Tibial nerve (tissue), 4 donors: ENCODE data around the gene RIOK1. TPM values are rescaled to one million over a fixed set of nuclear protein-coding genes. Genes with fewer than 3 reads are reported as not detected.

ENCODE experiments used
- DNase-seq, 2 donors: peaks; one replicate each; pipeline ENCODE4 v3.0.0-alpha.2; 2019; ENCODE audit warnings: low spot score in 2 of 2
- H3K27ac ChIP-seq, 4 donors: fragments of 200-600 bp; sonication (generic) in 3 of 4; one replicate each; pipeline ENCODE4 v1.5.1; 2017 to 2019; ENCODE audit warnings: mild to moderate bottlenecking in 1 of 4
- H3K27me3 ChIP-seq, 2 donors: fragments of 200-600 bp; sonication (generic) in 1 of 2; one replicate each; pipeline versions ENCODE4 v1.5.1 to v1.6.0; 2017 to 2019
- H3K36me3 ChIP-seq, 3 donors: fragments of 200-600 bp; sonication (generic); one replicate each; pipeline ENCODE4 v1.5.1; 2018 to 2019
- H3K4me1 ChIP-seq, 4 donors: fragments of 200-600 bp; sonication (generic) in 3 of 4; one replicate each; pipeline ENCODE4 v1.5.1; 2017 to 2019
- H3K4me3 ChIP-seq, 4 donors: fragments of 200-600 bp; sonication (generic) in 3 of 4; one replicate each; pipeline ENCODE4 v1.5.1; 2017 to 2019; ENCODE audit warnings: mild to moderate bottlenecking in 1 of 4, moderate library complexity in 1 of 4
- H3K9me3 ChIP-seq, 4 donors: fragments of 200-600 bp; sonication (generic) in 3 of 4; one replicate each; pipeline ENCODE4 v1.5.1; 2017 to 2019
- EP300 ChIP-seq, 2 donors: sonication (generic); formaldehyde crosslinking; IDR thresholded peaks; one replicate each; pipeline ENCODE4 v1.6.1; 2017; ENCODE audit warnings: antibody characterized with exemption in 2 of 2, mild to moderate bottlenecking in 1 of 2
- POLR2A ChIP-seq, 2 donors: fragments of 450-650 bp; IDR thresholded peaks; one replicate each; pipeline ENCODE4 v1.6.1; 2017; ENCODE audit warnings: antibody characterized with exemption in 2 of 2, mild to moderate bottlenecking in 2 of 2, moderate library complexity in 2 of 2
- WGBS, 2 donors: methylation state at CpG; one replicate each; pipeline ENCODE4 v1.1.5; 2018; 5-methylcytosine and 5-hydroxymethylcytosine counted together
- total RNA-seq, 4 donors: library from RNA; depleted of rRNA; stranded (reverse); fragments of >200 nt; gene quantifications; one replicate each; pipeline ENCODE4 v1.1.0, GENCODE V29; 2016
- TF ChIP-seq, protein P1 (sequence below), 5 experiments: fragments of 200-600 bp in 3 of 5; fragments of 450-650 bp in 2 of 5; sonication (generic) in 3 of 5; IDR thresholded peaks; one replicate each; pipeline ENCODE4 v1.5.1; 2016 to 2019; ENCODE audit warnings: antibody characterized with exemption in 5 of 5, mild to moderate bottlenecking in 3 of 5, moderate library complexity in 2 of 5

The RIOK1 gene
- total RNA-seq, 4 donors from 2014 or later, result 9.0 to 25.2 (median 12.9) TPM

DNA sequence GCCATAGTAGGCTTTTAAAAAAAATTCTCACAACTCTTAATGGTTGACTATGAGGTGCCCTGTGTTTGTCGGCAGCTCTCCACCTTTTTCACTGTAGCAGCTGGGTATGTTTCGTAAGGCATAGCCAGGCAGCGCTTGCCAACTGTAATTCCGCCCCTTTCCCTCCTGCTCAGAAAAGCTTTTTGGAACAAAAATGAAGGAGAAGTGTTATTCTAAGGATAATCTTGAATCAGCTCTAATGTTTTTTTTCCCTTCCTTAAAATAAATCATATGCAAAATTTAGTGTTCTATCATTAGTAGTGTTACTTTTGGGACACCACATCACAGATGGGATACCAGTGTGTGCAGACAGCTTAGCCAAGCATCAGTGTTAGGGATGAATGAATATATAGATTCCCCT is 21.2 kb downstream of the RIOK1 start:
- no peak for DNase-seq
- no peaks in the 10 kb centered on the region for H3K27me3 ChIP-seq
- peaks cover 0 to 96% (median 4%) of the 10 kb centered on the region in 3 donors for H3K36me3 ChIP-seq
- H3K9me3 ChIP-seq, result no peaks in the 10 kb centered on the region
- H3K4me1 ChIP-seq, result no peaks in the 10 kb centered on the region
- TF ChIP-seq EP300 (IDR thresholded peaks at IDR 0.05) (no peak), POLR2A (IDR thresholded peaks at IDR 0.05) (no peak)
- TF ChIP-seq, protein P1, sequence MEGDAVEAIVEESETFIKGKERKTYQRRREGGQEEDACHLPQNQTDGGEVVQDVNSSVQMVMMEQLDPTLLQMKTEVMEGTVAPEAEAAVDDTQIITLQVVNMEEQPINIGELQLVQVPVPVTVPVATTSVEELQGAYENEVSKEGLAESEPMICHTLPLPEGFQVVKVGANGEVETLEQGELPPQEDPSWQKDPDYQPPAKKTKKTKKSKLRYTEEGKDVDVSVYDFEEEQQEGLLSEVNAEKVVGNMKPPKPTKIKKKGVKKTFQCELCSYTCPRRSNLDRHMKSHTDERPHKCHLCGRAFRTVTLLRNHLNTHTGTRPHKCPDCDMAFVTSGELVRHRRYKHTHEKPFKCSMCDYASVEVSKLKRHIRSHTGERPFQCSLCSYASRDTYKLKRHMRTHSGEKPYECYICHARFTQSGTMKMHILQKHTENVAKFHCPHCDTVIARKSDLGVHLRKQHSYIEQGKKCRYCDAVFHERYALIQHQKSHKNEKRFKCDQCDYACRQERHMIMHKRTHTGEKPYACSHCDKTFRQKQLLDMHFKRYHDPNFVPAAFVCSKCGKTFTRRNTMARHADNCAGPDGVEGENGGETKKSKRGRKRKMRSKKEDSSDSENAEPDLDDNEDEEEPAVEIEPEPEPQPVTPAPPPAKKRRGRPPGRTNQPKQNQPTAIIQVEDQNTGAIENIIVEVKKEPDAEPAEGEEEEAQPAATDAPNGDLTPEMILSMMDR (IDR thresholded peaks at IDR 0.05), result no peak
- H3K4me3 ChIP-seq, result no peak overlapping the region
- 88 to 92% methylated on average over 4 of the region's 4 CpGs for WGBS, 2 donors
- no peak overlapping the region for H3K27ac ChIP-seq

DNA sequence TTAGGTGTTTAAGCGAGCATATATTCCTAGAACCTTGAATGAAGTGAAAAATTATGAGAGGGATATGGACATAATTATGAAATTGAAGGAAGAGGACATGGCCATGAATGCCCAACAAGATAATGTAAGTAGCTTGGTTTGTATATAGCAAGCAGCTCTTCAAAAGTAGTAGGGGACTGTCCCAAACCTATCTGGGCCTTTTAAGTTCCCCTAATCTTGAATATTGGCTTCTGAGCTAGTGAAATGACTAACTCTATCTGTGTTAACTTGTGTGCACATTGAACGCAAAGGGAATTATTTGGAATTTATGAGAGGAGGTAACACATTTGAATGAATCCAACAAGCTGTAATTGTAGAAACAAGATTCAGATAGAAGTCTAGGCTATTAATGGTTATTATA is 21.7 kb downstream of the RIOK1 start:
- H3K9me3 ChIP-seq, result no peaks in the 10 kb centered on the region
- H3K27me3 ChIP-seq, result no peaks in the 10 kb centered on the region
- 94 to 95% methylated on average over 2 of the region's 2 CpGs for WGBS, 2 donors
- H3K4me3 ChIP-seq, result no peak overlapping the region
- H3K36me3 ChIP-seq, result peaks cover 0 to 96% (median 6%) of the 10 kb centered on the region in 3 donors
- no peaks in the 10 kb centered on the region for H3K4me1 ChIP-seq
- H3K27ac ChIP-seq, result no peak overlapping the region
- DNase-seq, result no peak
- TF ChIP-seq POLR2A (IDR thresholded peaks at IDR 0.05) (no peak), EP300 (IDR thresholded peaks at IDR 0.05) (no peak)
- TF ChIP-seq, protein P1 (IDR thresholded peaks at IDR 0.05), result no peak

DNA sequence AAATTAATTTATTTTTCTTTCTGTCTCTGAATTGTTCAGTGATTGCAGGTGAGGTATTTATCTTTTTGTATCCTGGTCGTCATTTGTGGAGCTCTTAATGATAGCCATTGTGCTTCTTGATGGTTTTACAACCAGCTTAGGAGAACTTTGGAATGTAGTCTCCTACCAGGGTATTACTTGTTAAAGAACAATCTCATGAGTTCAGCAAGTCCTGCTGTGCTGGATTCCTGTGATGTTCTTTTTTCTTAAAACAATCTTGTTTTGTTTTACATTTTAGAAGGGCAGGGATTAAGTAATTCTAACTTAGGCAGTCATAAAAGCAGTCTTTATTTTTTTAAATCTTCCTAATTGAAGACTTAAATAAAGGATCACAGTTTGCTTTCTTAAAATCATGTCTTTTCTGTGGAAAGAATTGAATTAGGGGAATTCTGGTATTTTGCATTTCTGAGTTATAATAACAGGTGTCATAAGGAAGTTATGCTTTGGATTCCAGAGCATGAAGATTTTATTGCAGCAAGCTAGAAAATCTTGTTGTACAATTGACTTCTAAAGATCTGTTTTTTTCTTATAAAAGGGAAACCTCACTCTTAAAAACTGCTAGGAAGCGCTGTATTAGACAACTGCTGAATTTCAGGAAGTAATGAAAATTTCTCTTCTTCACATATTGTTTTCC is 23.7 kb downstream of the RIOK1 start:
- H3K4me1 ChIP-seq, result no peaks in the 10 kb centered on the region
- H3K4me3 ChIP-seq, result no peak overlapping the region
- no peak for DNase-seq
- TF ChIP-seq POLR2A (IDR thresholded peaks at IDR 0.05) (no peak), EP300 (IDR thresholded peaks at IDR 0.05) (no peak)
- TF ChIP-seq, protein P1 (IDR thresholded peaks at IDR 0.05), result no peak
- H3K9me3 ChIP-seq, result no peaks in the 10 kb centered on the region
- H3K36me3 ChIP-seq, result peaks cover 0 to 96% (median 6%) of the 10 kb centered on the region in 3 donors
- no peaks in the 10 kb centered on the region for H3K27me3 ChIP-seq
- no peak overlapping the region for H3K27ac ChIP-seq
- 62 to 76% methylated on average over 2 of the region's 2 CpGs for WGBS, 2 donors

DNA sequence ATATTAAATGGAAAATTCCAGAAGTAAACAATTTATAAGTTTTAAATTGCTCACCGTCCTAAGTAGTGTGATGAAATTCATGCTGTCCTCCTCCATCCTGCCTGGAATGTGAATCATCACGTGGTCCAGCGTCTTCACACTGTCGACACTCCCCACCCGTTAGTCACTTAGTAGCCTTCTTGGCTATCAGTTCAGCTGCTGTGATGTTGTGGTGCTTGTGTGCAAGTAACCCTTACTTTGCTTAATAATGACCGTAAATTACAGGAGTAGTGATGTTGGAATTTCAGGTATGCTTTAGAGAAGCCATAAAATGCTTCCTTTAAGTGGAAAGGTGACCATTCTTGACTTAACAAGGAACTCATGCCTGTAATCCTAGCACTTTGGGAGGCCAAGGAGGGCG is 25.2 kb downstream of the RIOK1 start:
- no peak overlapping the region for H3K27ac ChIP-seq
- no peaks in the 10 kb centered on the region for H3K4me1 ChIP-seq
- H3K27me3 ChIP-seq, result no peaks in the 10 kb centered on the region
- 78 to 89% methylated on average over 7 of the region's 7 CpGs for WGBS, 2 donors
- no peaks in the 10 kb centered on the region for H3K9me3 ChIP-seq
- H3K36me3 ChIP-seq, result peaks cover 0 to 97% (median 6%) of the 10 kb centered on the region in 3 donors
- no peak overlapping the region for H3K4me3 ChIP-seq
- DNase-seq, result no peak
- no peak for TF ChIP-seq EP300 (IDR thresholded peaks at IDR 0.05)
- no peak for TF ChIP-seq POLR2A (IDR thresholded peaks at IDR 0.05)

DNA sequence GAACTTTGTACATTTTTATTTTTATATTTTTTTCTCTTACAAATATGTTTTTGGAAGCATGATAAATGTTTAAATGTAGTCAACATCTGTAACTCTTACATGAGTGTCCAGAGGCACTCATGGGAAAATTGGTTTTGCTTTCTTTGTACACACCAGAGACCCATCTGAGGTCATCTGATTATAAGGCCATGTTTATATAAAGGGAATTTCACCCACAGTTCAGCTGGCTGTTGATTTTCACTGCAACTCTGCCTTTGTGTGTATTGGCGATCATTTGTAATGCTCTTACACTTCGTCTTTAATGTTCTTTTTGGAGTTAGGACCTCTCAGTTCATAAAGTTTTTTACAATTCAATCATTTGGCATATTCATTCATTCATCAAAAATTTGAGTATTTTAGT is 28.1 kb downstream of the RIOK1 start:
- H3K4me3 ChIP-seq, result no peak overlapping the region
- 50 to 63% methylated on average over 2 of the region's 2 CpGs for WGBS, 2 donors
- H3K36me3 ChIP-seq, result peaks cover 0 to 76% (median 6%) of the 10 kb centered on the region in 3 donors
- no peak overlapping the region for H3K27ac ChIP-seq
- H3K9me3 ChIP-seq, result no peaks in the 10 kb centered on the region
- no peak for DNase-seq
- no peaks in the 10 kb centered on the region for H3K27me3 ChIP-seq
- no peak for TF ChIP-seq EP300 (IDR thresholded peaks at IDR 0.05)
- no peak for TF ChIP-seq POLR2A (IDR thresholded peaks at IDR 0.05)
- TF ChIP-seq, protein P1 (IDR thresholded peaks at IDR 0.05), result no peak
- no peaks in the 10 kb centered on the region for H3K4me1 ChIP-seq
